PFSK-1 (cell line): ENCODE data around the gene G6PC1.

Source experiments
- POLR2AphosphoS5 ChIP-seq: IDR thresholded peaks from 2 replicates; pipeline ENCODE4 v1.6.1; 2012; ENCODE audit warnings: low read depth, mild to moderate bottlenecking, control low read depth, low read length, moderate library complexity
- SIN3A ChIP-seq: IDR thresholded peaks from 2 replicates; pipeline ENCODE4 v1.6.1; 2012; ENCODE audit warnings: mild to moderate bottlenecking, low read length, moderate library complexity, borderline replicate concordance; ENCODE audit not compliant: insufficient read depth
- TAF1 ChIP-seq: IDR thresholded peaks from 2 replicates; pipeline ENCODE4 v1.6.1; 2012; ENCODE audit warnings: low read length, control low read depth, borderline replicate concordance; ENCODE audit not compliant: insufficient read depth
- TF ChIP-seq, protein P1 (sequence below), 2 experiments: IDR thresholded peaks; 2 replicates each; pipeline versions ENCODE4 v1.6.1 to v1.8.0; 2011 to 2012; ENCODE audit warnings: low read depth in 2 of 2, low read length in 2 of 2, control low read depth in 1 of 2, inconsistent platforms in 1 of 2, mild to moderate bottlenecking in 1 of 2, moderate library complexity in 1 of 2; ENCODE audit not compliant: insufficient read depth in 1 of 2

- TF ChIP-seq TAF1 (no peak), POLR2AphosphoS5 (no peak), SIN3A (no peak)
- TF ChIP-seq, protein P1, sequence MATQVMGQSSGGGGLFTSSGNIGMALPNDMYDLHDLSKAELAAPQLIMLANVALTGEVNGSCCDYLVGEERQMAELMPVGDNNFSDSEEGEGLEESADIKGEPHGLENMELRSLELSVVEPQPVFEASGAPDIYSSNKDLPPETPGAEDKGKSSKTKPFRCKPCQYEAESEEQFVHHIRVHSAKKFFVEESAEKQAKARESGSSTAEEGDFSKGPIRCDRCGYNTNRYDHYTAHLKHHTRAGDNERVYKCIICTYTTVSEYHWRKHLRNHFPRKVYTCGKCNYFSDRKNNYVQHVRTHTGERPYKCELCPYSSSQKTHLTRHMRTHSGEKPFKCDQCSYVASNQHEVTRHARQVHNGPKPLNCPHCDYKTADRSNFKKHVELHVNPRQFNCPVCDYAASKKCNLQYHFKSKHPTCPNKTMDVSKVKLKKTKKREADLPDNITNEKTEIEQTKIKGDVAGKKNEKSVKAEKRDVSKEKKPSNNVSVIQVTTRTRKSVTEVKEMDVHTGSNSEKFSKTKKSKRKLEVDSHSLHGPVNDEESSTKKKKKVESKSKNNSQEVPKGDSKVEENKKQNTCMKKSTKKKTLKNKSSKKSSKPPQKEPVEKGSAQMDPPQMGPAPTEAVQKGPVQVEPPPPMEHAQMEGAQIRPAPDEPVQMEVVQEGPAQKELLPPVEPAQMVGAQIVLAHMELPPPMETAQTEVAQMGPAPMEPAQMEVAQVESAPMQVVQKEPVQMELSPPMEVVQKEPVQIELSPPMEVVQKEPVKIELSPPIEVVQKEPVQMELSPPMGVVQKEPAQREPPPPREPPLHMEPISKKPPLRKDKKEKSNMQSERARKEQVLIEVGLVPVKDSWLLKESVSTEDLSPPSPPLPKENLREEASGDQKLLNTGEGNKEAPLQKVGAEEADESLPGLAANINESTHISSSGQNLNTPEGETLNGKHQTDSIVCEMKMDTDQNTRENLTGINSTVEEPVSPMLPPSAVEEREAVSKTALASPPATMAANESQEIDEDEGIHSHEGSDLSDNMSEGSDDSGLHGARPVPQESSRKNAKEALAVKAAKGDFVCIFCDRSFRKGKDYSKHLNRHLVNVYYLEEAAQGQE (IDR thresholded peaks at IDR 0.05; ENCODE audit: insufficient read depth in 1 of 2, low read depth in 2 of 2, low read length in 2 of 2) = no peak
Observed at GRCh38 chr17:42878123-42878880, 22.3 kb upstream of the G6PC1 start.
